Neuron (in vitro differentiated cells): Measurements from ENCODE around the gene HOXD8.

Experiments used
- H2AFZ ChIP-seq: one replicate; pipeline ENCODE4 v1.6.1; 2013; ENCODE audit warnings: low read depth, mild to moderate bottlenecking, inconsistent platforms, low read length, moderate library complexity
- H3K27me3 ChIP-seq: one replicate; pipeline ENCODE4 v1.6.1; 2013; ENCODE audit warnings: low read length; ENCODE audit not compliant: insufficient read depth
- H3K36me3 ChIP-seq: one replicate; pipeline ENCODE4 v1.6.1; 2013; ENCODE audit warnings: low read length; ENCODE audit not compliant: insufficient read depth
- H3K4me1 ChIP-seq: one replicate; pipeline ENCODE4 v1.6.1; 2013; ENCODE audit warnings: low read length; ENCODE audit not compliant: insufficient read depth
- H3K4me3 ChIP-seq: 2 replicates; pipeline ENCODE4 v1.5.1; 2013; ENCODE audit warnings: mild to moderate bottlenecking, low read length, moderate library complexity
- H3K9me3 ChIP-seq: one replicate; pipeline ENCODE4 v1.6.1; 2013; ENCODE audit warnings: low read length

HOXD8 gene

GRCh38 chr2:176111309-176111663 is 18.2 kb upstream of the HOXD8 start:
- no peak overlapping the region for H3K4me3 ChIP-seq
- H2AFZ ChIP-seq, result no peak overlapping the region
- H3K4me1 ChIP-seq, result no peaks in the 10 kb centered on the region
- peaks cover 98% of the 10 kb centered on the region for H3K27me3 ChIP-seq
- H3K9me3 ChIP-seq, result no peaks in the 10 kb centered on the region
- H3K36me3 ChIP-seq, result no peaks in the 10 kb centered on the region

GRCh38 chr2:176111846-176112374 is 17.6 kb upstream of the HOXD8 start:
- Histone ChIP-seq H3K4me1 (no peaks in the 10 kb centered on the region), H2AFZ (no peak overlapping the region), H3K27me3 (peaks cover 98% of the 10 kb centered on the region), H3K4me3 (no peak overlapping the region), H3K9me3 (peaks cover 5% of the 10 kb centered on the region), H3K36me3 (no peaks in the 10 kb centered on the region)

DNA sequence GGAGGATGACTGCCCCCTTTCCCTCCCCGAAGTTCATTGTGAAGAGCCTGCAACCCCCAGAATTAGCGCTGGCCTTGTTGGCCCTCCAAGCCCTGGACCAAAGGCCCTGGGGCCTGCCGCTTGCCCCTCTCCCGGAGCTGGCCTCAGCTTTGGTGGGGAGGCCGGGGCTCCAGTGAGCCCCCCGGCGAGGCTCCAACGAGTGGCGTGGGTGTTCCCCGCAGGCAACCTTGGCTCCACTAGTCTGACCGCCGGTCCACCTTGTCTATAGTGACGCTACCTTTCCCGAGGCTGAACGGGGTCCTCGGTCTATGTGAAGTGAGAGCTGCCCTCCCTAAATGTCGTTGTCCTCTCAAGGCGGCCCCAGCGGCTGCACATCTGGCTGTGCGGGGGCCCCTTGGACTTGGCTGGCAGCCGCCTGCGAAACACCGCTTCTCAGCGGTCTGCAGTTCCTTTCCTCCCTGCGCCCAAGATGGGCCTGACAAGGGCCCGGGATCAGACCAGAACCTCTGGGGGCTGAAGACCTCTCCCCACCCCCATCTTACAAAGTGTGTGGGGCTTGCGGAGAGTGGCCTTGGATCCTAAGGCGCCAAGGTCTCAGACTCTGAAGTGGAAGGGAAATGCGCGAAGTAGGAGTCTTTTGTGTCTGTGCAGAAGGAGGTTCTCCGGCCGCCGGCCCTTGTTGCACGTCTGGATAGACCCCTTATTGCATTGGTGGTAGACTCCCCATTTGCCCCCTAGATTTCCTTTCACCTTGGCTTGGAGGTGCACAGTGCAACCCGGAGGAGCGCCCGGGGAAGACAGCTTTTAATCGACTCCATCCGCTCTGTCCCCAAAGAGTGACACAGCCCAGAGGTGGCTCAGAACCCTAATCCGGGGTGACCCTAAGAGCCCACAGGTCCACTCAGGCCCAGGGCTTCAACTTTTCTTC is 16.9 kb upstream of the HOXD8 start:
- Histone ChIP-seq H3K4me1 (no peaks in the 10 kb centered on the region), H3K4me3 (no peak overlapping the region), H2AFZ (no peak overlapping the region), H3K36me3 (no peaks in the 10 kb centered on the region), H3K27me3 (peaks cover 99% of the 10 kb centered on the region), H3K9me3 (peaks cover 10% of the 10 kb centered on the region)

GRCh38 chr2:176114120-176114929 is 15.2 kb upstream of the HOXD8 start:
- no peaks in the 10 kb centered on the region for H3K4me1 ChIP-seq
- H3K4me3 ChIP-seq, result no peak overlapping the region
- no peak overlapping the region for H2AFZ ChIP-seq
- H3K36me3 ChIP-seq, result no peaks in the 10 kb centered on the region
- peaks cover 99% of the 10 kb centered on the region for H3K27me3 ChIP-seq
- peaks cover 12% of the 10 kb centered on the region for H3K9me3 ChIP-seq

- no peak overlapping the region for H3K4me3 ChIP-seq
- H3K27me3 ChIP-seq, result peaks cover 99% of the 10 kb centered on the region
- peaks cover 12% of the 10 kb centered on the region for H3K9me3 ChIP-seq
- H3K36me3 ChIP-seq, result no peaks in the 10 kb centered on the region
- no peak overlapping the region for H2AFZ ChIP-seq
- no peaks in the 10 kb centered on the region for H3K4me1 ChIP-seq
These were observed 14.4 kb upstream of the HOXD8 start for GRCh38 chr2:176114930-176115625.

GRCh38 chr2:176115883-176116813 is 13.4 kb upstream of the HOXD8 start, which contains the start of gene HOXD10:
TSS of gene HOXD10 (plus strand) at chr2:176116778. CDS start at chr2:176116834, 56 bp downstream.
- Histone ChIP-seq H3K4me3 (no peak within 1 kb of the TSS), H2AFZ (no peak within 1 kb of the TSS), H3K27me3 (peaks cover 99% of the 10 kb centered on the region), H3K9me3 (peaks cover 12% of the 10 kb centered on the region), H3K4me1 (no peaks in the 10 kb centered on the region), H3K36me3 (no peaks in the 10 kb centered on the region)

GRCh38 chr2:176117162-176117822 is 12.2 kb upstream of the HOXD8 start:
- peaks cover 12% of the 10 kb centered on the region for H3K9me3 ChIP-seq
- H3K27me3 ChIP-seq, result peaks cover 99% of the 10 kb centered on the region
- no peak overlapping the region for H3K4me3 ChIP-seq
- H3K4me1 ChIP-seq, result peaks cover 1% of the 10 kb centered on the region
- H2AFZ ChIP-seq, result no peak overlapping the region
- H3K36me3 ChIP-seq, result no peaks in the 10 kb centered on the region

- no peaks in the 10 kb centered on the region for H3K36me3 ChIP-seq
- peaks cover 99% of the 10 kb centered on the region for H3K27me3 ChIP-seq
- peaks cover 7% of the 10 kb centered on the region for H3K4me1 ChIP-seq
- H3K9me3 ChIP-seq, result peaks cover 12% of the 10 kb centered on the region
- H3K4me3 ChIP-seq, result no peak overlapping the region
- no peak overlapping the region for H2AFZ ChIP-seq
These were observed 11.6 kb upstream of the HOXD8 start for GRCh38 chr2:176117823-176118371.

GRCh38 chr2:176118601-176119339 is 10.7 kb upstream of the HOXD8 start:
- Histone ChIP-seq H2AFZ (no peak overlapping the region), H3K36me3 (no peaks in the 10 kb centered on the region), H3K9me3 (peaks cover 12% of the 10 kb centered on the region), H3K4me3 (no peak overlapping the region), H3K4me1 (peaks cover 7% of the 10 kb centered on the region), H3K27me3 (peaks cover 99% of the 10 kb centered on the region)

DNA sequence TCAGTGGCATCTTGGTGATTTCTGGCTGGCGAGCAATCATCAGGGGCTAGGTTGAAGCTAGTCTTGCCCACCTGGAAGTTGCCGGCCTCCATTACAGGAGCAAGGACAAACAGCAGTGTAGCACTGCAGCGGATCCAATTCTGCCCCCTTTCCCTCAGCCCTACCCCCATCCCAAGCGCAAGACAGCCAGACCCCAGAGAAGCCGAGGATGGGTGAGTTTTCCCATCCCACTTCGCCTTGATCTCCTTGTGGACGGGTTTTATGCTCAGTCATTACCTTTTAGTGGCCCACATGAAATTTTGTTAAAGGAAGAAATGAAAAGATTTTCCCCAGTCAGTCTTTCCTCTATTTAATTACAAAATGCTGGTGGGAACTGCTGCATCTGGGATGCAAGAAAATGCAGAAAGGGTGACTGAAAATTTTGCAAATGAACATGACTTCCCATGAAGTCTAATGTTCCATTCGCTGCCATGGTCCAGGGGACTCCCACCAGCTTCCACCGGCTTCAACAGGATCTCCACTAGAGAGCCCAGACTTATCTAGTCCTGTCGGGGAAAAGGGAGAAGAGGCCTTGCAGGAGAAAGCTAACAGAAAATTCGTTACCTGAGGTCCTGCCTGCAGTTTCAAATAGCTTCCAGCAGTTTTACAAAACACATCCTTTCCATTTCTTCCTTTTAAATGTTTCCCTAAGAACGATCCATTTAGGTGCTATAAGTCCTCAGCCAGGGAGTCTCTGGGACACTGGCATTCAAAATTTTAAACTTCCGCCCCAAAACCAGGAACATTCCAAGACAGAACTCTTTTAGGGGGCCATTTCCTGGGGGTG is 8.9 kb upstream of the HOXD8 start:
- peaks cover 99% of the 10 kb centered on the region for H3K27me3 ChIP-seq
- H3K36me3 ChIP-seq, result no peaks in the 10 kb centered on the region
- H3K4me1 ChIP-seq, result peaks cover 7% of the 10 kb centered on the region
- peaks cover 12% of the 10 kb centered on the region for H3K9me3 ChIP-seq
- no peak overlapping the region for H3K4me3 ChIP-seq
- H2AFZ ChIP-seq, result no peak overlapping the region
